ENCODE measurements around the gene GM2A.
A peak's percentile ranks its signal among the peaks of the same experiment; 100 is the strongest.
"Not testable (repeated sequence)": the region's sequence is repeated elsewhere in the genome, so short reads cannot be mapped to it uniquely, and the experiment has no call there.

Gene GM2A

DNA sequence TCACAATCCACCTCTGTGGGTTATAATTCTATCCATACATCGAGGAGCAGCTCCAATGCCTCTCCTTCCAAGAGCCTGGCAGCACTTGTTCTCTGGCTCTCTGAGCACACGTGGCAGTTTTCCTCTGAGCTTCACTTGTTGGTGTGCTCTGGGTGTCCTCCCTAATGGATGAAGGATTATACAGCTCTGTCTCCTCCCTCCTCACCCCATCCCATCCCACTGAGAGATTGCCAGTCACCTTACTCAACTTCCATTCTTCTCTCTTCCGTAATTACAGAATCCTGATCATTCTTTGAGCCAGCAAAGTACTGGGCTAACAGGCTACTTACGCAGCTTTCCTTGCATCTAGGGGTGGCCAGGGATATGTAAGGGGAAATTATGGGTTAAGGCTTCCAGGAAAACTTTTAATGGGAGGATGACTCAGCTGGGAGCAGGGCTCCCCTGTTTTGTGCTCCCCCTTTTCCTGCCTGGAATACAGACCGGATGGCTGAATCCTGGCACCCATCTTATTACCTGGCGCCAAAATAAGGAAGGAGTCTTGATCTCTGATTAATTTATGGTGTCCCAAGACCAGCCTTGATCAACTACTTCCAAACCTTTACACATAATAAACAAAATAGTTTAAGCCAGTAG lies 22.8 kb upstream of the GM2A start:
- DNase-seq = no peak

DNA sequence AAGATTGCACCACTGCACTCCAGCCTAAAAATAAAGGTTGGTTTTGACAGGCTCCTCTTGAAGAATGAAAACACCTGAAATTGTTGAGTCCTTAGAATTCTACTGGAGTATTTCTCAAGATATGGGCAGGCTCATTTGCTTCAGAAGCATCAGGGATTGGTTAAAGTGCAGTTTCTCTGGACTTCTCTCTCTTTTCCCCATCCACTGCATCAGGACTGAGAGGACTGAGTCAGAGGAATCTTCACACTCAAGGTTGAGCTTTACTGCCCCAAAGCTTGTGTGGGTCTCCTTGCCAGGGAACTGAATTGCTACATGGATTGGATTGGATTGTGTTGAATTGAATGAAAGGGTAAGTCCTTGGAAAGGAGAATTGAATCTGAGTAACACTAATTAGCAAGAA lies 21.6 kb upstream of the GM2A start:
- no peak for DNase-seq

- DNase-seq = no peak
These were observed 19.3 kb upstream of the GM2A start for GRCh38 chr5:151233616-151234085.

- no peak for DNase-seq
These were observed 18.3 kb upstream of the GM2A start for GRCh38 chr5:151234476-151235238.

DNA sequence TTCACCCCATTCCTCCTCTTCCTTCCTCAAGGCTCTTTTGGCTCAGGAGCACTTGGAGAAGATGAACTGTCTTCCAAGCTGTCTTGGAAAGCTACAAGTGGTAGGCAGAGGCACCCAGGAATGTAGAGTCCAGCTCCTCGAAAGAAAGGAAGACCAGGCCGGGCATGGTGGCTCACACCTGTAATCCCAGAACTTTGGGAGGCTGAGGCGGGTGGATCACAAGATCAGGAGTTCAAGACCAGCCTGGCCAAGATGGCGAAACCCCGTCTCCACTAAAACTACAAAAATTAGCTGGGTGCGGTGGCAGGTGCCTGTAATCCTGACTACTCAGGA lies 17.8 kb upstream of the GM2A start:
- not testable (repeated sequence) for DNase-seq

- no peak for DNase-seq
These were observed 16.1 kb upstream of the GM2A start for GRCh38 chr5:151236888-151237287.

DNA sequence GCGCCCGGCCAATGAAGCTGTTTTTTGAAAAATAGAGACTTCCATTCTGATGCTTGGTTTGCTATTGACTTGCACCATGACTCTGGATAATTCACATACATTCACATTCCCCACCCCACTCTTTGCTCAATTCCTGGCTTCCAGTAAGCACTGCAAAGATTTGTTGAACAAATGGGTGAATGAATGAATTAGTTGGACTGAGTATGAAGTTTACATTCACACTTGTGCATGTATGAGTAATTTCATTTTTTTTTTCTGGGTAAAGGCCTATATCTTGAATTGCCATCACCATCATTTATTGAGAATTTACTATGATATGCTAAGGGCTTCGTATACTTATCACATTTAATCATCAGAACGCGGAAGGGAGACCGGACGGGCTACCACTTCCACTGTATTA lies 15.3 kb upstream of the GM2A start:
- no peak for DNase-seq

DNA sequence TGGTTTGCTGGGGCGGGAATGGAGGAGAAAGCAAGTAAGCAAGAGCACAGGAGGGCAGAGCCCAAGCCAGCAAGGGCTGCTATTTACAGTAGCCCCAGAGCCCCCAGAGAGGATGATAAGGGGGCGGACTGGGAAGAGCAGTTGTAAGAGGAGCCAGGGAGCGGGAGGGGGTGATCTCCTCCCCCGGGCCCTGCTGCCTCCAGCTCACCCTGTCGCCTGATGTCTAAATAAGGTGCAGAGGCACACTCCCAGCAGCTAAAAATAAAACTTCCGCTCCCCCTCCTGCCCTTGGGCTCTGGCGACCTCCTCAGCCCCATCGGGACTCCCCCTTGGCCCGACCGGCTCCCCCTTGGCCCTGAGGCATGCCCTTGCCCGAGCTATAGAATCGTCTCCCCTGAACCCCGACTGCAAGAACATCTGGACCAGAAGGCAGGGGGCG lies 14.7 kb upstream of the GM2A start:
- no peak for DNase-seq

- peak; percentile 32 to 57 for DNase-seq
These were observed 13.6 kb upstream of the GM2A start for GRCh38 chr5:151239237-151239861.

GRCh38 chr5:151240268-151240835 lies 12.6 kb upstream of the GM2A start:
- DNase-seq = not testable (repeated sequence)

DNA sequence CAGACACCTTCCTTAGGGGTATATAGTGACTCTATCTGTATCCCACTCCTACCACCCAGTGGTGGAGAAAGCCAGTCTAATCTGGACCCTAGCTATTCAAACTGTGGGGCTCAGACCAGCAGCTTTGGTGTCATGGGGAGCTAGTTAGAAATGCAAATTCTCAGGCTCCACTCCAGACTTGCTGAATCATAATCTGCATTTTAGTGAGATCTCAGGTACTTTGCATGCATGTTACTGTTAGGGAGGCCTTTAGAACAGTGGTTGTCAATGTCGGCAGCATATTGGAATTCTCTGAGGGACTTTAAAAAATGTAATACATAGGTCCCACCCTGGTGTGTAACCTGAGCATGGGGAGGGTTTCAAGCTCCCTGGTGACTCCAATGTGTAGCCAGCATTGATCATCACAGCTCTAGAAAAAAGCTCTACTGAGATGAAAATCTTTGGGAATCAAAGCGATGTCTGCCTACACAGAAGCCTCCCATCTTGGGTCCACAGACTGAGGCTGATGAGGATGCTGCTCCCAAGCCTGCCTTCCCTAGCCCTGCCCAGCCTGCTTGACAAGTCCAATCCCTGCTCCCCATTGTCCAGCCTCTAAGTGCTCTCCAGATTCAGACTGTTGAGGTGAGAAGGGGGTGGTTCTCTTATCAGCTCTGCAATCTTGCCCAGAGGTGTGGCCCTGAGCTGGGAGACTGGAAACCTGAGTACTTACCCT lies 11.9 kb upstream of the GM2A start:
- no peak for DNase-seq

- DNase-seq = no peak
These were observed 9.9 kb upstream of the GM2A start for GRCh38 chr5:151243127-151243526.

GRCh38 chr5:151243564-151243963 lies 9.4 kb upstream of the GM2A start:
- DNase-seq = no peak

GRCh38 chr5:151244206-151244605 lies 8.8 kb upstream of the GM2A start:
- no peak for DNase-seq

DNA sequence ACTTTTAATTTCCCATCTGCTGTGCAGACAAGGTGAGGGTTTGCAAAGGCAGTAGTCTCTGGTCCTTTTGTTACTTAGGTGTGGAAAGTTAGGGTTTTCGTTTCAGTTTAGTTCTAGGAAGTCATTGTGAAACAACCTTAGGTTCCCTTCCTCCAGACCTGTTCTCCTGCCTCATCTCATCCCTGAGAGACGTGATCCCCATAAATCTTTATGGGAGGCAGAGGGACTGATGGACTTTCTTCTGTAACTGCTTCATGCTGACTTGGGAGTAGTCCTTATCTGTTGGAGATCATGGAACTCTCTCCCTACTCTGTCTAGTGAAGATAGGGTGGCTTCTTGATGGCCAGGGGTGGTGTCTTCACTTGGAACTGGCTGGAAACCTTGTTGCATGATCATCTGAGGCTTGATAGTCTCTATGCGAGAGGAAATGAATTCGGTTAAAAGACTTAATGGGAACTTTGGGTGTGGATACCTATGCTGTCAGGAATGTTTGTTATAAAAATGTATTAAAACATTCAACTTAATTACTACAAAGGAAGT lies 7.2 kb upstream of the GM2A start:
- no peak for DNase-seq

GRCh38 chr5:151248651-151249050 lies 4.3 kb upstream of the GM2A start:
- DNase-seq = no peak

GRCh38 chr5:151249281-151249680 lies 3.7 kb upstream of the GM2A start:
- DNase-seq = no peak

- DNase-seq = no peak
These were observed 2.5 kb upstream of the GM2A start for GRCh38 chr5:151250346-151251000.

GRCh38 chr5:151251001-151251551 lies 1.9 kb upstream of the GM2A start:
- DNase-seq = no peak

DNA sequence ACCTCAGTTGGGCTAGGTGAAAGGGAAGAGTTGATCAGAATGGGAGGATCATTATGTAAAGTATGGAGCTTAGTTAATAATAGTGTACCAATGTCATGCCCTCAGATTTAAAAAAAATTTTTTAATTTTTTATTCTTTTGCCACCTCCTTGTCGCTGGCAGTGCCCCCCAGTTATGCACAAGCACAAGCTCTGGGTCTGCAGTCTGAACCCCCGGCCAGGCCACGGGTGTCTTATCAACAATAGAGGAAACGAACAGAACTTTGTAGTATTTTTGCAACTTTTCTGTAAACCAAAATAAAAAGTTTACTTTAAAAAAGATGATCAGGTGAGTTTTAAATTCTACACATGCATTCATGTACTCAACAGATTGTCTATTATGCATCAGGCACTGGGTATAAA lies 1.4 kb upstream of the GM2A start:
- no peak for DNase-seq

- no peak for DNase-seq
These were observed 593 bp downstream of the GM2A start for GRCh38 chr5:151253605-151253950.

DNA sequence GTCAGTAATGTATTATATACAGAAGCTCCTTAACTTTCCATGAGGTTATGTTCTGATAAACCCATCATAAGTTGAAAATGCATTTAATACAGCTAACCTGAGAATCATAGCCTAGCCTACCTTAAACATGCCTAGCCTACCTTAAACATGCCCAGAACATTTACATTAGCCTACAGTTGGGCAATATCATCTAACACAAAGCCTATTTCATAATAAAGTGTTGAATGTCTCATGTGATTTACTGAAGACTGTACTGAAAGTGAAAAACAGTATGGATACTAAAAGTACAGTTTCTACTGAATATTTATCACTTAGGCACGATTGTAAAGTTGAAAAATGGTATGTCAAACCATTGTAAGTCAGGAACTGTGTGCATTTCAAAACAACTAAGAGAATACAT lies 1.6 kb downstream of the GM2A start:
- no peak for DNase-seq

Data from stimulated activated CD4-positive, alpha-beta T cell treated with anti-CD3 and anti-CD28 coated beads, Interleukin-4, amount 100 ng/mL, for 4 hours (primary cell).